Brain pericyte (primary cell): ENCODE results near the gene SLC27A3.

ENCODE experiments used
- DNase-seq: peaks from one replicate; pipeline ENCODE4 v3.0.0-alpha.2; 2012; ENCODE audit warnings: low read depth, low spot score

Gene SLC27A3

DNA sequence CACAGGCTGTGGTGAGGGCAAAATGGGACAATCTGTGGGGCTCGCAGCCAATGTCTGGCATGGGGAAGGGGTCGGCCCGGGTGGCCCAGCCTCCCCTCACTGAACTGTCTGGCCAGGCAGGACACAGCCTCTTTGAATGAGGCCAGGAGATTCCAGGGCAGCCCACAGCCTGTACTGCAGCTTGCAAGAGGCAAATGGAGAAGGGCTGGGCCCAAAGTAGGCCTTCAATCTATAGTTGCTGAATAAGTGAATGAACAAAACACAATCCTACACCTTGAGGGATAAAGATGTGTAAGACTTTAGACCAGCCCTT, 23.2 kb downstream of the SLC27A3 start:
- DNase-seq = no peak

DNA sequence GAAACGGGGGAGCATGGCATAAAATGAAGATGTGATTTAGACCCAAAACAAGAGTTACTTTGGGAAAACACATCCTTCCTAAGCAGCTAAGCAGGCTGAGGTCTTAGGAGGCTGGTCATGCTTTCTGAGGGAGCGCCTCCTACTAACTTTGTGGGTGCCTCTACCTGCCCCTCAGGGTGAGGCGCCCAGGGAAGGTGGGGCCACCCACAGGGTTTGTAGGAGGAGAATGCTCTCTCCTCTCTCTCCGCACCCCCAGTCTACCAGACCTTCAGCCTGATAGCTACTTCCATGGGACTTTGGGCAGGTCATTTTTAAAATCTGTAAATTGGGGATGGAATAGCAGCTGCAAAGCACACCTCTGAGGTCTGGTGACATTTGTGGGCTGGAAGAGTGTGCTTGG, 23.8 kb downstream of the SLC27A3 start:
- DNase-seq = no peak

DNA sequence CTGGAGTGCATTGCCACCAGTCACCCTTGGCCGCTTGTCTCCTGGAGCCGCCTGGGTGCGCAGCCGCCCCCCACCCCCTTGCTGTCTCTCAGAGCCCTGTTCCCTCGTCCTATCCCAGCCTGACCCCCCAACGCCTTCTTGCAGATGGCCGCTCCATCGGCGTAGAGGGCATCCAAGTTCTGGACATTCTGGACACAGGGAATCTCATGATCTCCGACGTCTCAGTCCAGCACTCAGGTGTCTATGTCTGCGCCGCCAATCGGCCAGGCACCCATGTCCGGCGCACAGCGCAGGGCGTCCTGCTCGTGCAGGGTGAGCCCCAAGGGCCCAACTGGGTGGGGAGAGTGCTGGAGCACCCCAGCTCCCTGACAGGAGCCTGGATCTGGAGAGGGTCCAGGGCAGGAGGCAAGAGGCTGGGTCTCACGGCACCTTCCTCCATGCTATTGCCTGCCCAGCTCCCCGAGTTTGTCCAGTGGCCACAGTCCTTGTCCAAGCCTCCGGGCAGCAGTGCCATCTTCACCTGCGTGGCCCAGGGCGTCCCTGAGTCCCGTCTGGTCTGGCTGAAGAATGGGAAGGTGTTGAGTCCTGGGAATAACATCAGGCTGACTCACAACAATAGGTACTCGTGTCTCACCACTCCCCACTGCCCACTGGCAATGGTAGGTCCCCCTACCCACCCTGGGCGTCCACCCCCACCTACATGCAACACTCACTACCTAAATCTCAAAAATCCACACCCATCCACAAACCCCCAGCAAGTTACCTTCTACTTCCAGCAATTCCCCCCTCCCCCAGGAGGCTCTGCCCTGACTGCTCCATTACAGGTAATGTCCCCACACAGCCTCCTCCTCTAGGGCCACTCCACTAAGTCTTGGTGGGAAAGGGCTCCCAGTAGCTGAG, 24.6 kb downstream of the SLC27A3 start:
- DNase-seq = no peak

DNA sequence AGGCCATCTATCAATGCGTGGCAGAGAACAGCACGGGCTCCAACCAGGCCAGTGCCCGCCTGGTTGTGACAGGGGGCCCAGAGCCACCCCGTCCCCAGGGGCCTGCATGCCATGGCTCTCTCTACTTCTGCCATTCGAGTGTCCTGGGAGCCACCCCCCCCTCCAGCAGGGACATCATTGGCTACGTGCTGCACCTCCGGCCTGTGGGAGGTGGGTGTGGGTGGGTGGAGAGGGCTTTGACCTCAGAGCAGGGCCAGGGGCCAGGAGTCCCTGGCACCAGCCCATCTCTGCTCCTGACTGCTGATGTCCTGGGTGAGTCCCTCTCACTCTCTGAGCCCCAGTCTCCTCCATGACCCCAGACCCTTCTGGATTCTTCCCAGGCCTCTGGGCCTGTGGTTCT, 25.3 kb downstream of the SLC27A3 start:
- no peak for DNase-seq

DNA sequence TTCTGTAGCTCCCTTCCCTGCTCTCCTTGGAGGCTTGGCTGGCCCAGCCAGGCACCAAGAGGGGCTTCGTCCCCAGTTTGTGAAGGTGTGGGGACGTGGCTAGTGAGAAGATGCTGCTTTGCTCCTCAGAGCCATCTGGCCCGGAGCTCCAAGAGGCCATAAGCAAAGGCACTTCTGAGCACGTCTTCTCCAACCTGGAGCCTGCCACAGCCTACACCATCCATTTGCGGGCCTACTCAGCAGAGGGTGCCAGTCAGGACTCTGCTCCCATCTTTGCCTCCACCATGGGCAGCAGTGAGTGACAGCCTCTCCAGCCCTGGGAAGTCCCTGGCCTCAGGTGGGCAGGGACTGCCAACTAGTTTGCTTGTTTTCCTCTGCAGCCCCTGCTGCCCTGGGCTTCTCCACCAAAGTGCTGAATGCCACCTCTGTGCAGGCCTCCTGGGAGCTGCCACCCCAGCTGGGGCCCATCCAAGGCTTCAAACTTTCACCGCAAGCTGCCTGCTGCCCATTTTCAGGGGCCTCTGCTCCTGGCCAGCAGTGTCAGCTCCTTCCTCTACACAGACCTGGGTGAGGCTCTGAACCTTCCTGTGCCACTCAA, 25.9 kb downstream of the SLC27A3 start:
- DNase-seq = no peak

DNA sequence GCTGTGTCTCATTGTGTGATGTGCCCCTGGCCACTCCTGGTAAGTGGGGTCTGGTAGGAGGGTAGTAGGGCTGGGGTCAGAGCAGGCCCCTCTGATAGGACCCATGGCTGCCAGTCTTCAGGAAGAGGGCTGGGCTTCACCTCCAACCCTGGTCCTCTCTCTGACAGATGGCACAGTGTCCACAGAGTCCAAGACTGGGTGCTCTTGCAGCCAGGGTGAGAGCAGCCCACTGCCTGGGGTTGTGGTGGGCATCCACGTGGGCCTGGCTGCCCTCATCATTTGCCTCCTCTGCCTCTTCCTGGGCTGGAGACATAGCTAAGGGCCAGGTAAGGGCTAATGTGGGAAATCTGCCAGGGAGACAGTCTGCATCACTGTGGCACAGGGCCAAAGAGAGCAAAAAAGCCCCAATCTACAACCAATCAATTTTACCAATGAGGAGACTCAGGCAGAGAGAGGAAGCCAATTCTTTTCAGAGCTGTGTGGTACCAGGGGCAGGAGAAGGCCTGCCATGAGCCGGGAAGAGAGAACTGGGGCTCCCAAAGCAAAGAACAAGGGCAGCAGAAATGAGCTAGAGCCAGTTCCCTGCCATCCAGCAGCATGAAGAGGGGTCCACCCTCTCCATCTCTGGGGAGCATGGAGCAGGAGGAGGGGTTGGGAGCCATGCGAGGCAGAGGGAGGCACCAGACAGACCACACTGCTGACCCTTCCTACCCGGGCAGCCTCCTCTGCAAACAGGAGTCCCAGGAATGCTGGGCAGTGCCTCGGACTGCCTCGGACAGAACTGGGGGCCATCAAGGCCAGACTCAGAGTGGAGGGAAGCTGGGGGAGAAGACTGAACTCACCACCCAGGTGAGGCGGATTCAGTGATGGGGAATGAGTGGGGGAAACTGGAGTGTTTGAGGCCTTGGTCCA, 26.8 kb downstream of the SLC27A3 start:
- no peak for DNase-seq

DNA sequence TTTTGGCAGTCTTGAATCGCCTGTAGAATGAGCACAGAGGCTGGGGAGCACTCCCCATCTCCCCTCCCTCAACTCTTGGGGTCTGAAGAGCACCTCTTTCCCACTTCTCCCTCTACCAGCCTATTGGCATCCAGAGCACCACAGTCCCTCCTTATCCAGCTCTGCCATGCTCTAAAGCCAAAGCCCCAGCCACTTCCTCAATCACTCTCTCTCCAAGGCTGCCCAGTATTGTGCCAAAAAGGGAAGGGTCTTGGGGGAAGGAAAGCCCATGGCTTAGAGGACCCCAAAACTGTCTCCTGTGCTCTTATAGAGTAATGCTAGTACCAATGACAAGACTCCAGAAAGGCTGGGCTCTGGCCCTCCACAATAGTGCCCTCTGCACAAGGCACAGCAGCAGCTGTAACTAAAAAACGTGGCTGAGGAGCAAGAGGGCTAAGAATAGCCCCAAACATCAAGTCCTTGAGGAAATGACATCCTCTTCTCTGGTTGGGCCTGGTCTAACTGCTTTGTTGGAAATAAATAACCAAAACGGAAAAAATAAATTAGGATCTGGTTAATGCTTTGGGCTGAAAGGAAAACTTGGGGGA, 28.4 kb downstream of the SLC27A3 start:
- no peak for DNase-seq

DNA sequence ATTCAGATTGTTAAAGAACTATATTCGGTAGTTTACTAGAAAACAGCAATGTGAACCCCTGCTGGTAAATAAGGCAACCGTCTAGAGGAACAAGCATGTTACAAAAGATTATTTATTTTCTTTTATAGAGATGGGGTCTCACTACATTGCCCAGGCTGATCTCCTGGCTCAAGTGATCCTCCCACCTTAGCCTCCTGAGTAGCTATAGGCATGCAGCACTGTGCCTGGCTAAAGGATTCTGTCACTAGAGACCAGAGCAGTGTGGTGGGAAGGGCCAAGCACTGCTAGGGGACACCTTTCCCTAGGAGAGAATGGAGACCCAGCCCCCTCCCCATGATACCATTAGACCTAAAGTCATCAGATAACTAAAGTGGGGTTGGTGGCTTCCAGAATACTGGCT, 28.9 kb downstream of the SLC27A3 start:
- DNase-seq = no peak

DNA sequence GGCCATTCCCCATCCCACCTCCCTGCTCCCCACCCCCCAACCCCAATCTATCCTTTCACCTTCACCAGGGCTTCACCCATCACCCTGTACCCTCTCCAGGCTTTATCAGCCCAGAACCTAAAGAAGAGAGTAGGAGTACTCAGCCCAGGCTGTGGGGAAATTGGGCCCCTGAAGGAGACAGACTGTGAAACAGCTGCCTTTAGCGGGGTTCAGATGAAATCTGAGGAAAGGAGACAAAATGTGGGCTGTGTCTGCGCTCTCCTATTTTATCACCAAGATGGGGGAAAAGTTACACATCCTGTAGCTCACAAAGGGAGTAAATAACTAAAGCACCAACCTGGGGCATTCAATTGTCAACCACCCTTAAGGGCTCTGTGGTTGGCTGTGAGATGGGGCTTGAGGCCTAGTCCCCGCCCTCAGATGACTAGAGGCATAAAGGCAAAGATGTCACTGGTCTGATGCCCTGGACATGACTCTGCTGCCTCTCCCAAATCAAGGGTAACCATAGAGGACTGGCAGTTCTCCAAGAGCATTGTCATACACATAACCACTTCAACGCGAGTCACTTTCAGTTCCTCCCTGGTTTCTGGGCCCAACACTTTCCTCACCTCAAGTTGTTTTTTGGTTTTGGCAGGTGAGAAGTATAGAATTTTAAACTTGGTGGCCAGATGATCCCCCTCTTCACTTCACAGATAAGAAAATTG, 30.0 kb downstream of the SLC27A3 start:
- no peak for DNase-seq

DNA sequence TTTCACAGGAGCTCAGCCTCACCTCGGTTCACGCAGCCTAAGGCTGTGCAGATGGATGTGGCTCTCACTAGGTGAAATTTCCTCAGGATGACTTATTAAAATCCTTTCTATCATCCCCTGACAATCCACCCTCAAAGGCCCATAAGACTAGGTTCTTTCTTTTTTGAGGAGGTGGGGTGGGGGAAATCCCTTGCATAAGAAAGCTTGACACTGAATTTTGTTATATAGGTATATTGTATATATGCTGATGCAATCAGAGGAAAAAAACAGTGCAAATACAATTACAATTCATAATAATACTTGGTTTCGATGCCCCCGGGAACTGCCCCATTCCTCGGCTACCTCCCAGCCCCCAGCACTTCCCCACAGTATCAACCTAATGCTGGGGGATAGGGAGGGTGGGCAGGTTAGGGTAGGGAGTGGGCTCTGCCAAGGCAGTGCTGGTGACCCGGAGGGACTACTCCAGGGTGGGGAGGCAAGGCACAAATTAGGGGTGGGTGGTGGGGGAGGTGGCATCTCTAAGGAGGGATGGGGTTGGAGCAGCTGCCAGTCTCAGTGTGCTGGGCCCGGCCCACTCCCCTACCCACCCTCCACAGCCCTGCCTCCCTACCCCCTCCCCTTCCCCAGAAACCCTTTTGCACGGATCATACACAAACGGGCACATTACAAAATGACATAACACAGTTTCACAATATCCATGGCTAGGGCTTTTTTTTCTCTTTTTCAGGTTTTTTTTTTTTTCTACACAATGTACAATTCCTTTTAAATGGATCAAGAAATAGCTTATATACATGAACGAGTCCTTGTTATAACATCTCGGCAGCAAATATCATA, 30.9 kb downstream of the SLC27A3 start:
- DNase-seq = no peak

DNA sequence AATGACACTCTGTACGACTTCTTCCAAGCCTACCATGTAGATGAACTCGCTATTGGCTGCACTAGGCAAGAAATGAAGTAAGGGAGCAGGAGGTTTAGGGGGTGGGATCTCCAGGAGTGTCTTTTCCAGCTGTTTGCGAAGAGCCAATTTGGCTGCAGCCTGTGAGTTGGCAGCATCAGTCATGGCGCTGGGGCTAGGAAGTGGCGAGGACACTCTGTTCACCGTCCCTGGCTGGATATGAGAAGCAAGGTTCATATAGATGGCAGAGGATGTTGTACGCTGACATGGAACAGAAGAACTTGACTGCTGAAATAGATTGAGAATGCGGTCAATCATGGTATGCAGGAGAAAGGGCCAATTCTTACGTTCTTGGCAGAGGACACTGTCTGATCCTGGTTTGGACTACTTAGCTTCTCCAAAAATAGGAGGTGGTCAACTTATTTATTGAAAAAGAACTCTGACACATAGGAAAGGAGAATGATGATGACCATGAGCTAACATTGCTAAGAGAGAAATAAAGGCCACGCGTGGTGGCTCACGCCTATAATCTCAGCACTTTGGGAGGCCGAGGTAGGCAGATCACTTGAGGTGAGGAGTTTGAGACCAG, 41.2 kb downstream of the SLC27A3 start:
- DNase-seq = no peak

DNA sequence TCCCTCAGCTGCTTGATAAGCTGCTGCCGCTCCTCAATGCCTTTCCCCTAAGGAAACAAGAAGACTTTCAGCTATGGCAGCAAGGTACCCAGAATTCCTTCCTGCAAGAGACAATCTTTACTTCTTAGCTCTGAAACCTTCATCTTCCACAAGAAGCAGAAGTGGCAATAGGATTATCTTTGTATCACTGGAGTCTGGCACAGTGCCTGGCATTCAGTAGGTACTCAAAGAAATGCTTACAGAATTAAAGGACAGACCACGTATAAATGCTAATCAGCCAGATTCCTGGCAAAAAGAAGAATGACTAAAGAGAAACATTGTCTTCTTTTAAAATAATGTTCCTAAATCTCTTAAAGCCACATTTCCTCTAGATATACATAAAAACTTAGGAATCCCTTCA, 43.7 kb downstream of the SLC27A3 start:
- DNase-seq = no peak

DNA sequence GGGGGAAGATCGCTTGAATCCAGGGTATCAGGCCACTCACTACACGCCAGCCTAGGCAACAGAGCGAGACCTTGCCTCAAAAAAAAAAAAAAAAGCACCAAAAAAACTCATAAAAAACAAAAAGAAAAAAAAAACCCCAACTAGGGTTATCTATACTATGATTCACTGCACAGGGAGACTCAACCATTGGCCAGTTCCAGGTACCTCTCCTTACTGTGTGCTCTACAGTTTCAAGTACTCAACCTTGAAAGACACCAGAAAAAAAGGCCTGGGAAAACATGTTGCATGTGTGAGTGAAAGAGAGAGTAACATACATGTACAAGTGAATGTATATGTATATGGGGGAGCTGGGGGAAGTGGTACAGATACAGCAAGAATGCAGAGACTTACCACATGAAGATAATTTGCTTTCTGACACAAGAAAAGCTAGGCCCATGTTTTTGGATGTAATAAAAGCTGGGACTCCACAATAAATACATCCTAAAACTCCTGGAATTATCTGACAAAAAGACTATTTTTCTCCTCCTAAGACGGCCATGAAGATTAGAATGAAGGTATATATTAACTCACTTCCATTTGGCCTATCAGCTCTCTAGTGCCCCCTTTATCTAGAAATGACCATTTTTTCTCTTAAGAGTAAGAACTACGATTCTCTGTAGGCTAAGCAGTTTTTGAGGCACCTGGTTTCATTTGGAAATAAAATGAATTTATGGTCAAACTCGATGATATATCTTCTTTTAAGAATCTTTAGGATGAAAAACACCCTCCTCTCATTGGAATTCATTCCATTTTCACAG, 52.2 kb downstream of the SLC27A3 start:
- no peak for DNase-seq
